Measurements from ENCODE around the gene BBS2.

Gene BBS2

GRCh38 chr16:56542039-56542438 lies 22.2 kb upstream of the BBS2 start:
- no peak for DNase-seq (ENCODE audit: insufficient read length, low spot score)
- TF ChIP-seq CTCF (IDR thresholded peaks at IDR 0.05; ENCODE audit: insufficient read depth, missing control alignments) = no peak
- no peak for FAIRE-seq

GRCh38 chr16:56539656-56540055 lies 19.8 kb upstream of the BBS2 start:
- no peak for TF ChIP-seq CTCF (IDR thresholded peaks at IDR 0.05; ENCODE audit: insufficient read depth, missing control alignments)
- FAIRE-seq (no peak), DNase-seq (ENCODE audit: insufficient read length, low spot score) (no peak)

- FAIRE-seq = no peak
- no peak for TF ChIP-seq CTCF (IDR thresholded peaks at IDR 0.05; ENCODE audit: insufficient read depth, missing control alignments)
These were observed 18.5 kb upstream of the BBS2 start for GRCh38 chr16:56538331-56538730.

GRCh38 chr16:56534847-56535383 lies 15.1 kb upstream of the BBS2 start:
- no peak for TF ChIP-seq CTCF (IDR thresholded peaks at IDR 0.05; ENCODE audit: insufficient read depth, missing control alignments)
- DNase-seq (ENCODE audit: insufficient read length, low spot score) = no peak

More at GRCh38 chr16:56538331-56538730, 18.5 kb upstream of the BBS2 start:
- no peak for DNase-seq (ENCODE audit: insufficient read length, low spot score)

GRCh38 chr16:56532714-56533113 lies 12.9 kb upstream of the BBS2 start:
- no peak for DNase-seq (ENCODE audit: insufficient read length, low spot score)
- no peak for FAIRE-seq
- TF ChIP-seq CTCF (IDR thresholded peaks at IDR 0.05; ENCODE audit: insufficient read depth, missing control alignments) = no peak

More at GRCh38 chr16:56534847-56535383, 15.1 kb upstream of the BBS2 start:
- no peak for FAIRE-seq

- DNase-seq (ENCODE audit: insufficient read length, low spot score) = no peak
- TF ChIP-seq CTCF (IDR thresholded peaks at IDR 0.05; ENCODE audit: insufficient read depth, missing control alignments) = no peak
- FAIRE-seq = no peak
These were observed 11.0 kb upstream of the BBS2 start for GRCh38 chr16:56530872-56531271.

GRCh38 chr16:56525236-56525635 lies 5.4 kb upstream of the BBS2 start:
- DNase-seq (ENCODE audit: insufficient read length, low spot score) = no peak

More at GRCh38 chr16:56525236-56525635, 5.4 kb upstream of the BBS2 start:
- no peak for FAIRE-seq
- TF ChIP-seq CTCF (IDR thresholded peaks at IDR 0.05; ENCODE audit: insufficient read depth, missing control alignments) = no peak

Data from D721Med (cell line).